Adrenal gland (tissue), 5 donors: ENCODE results near the gene ASTN2.

Experiments used
- CTCF ChIP-seq, 6 experiments: fragments of 450-650 bp in 4 of 6; fragments of 200-600 bp in 2 of 6; sonication (generic) in 1 of 6; IDR thresholded peaks; 1 replicate in 5 of 6; 2 replicates in 1 of 6; pipeline versions ENCODE4 v1.5.1 to v1.8.0; 2016 to 2021; ENCODE audit warnings: antibody characterized with exemption in 6 of 6, mild to moderate bottlenecking in 2 of 6, moderate library complexity in 1 of 6
- POLR2A ChIP-seq, 2 donors: fragments of 450-650 bp; IDR thresholded peaks; one replicate each; pipeline ENCODE4 v1.6.1; 2017; ENCODE audit warnings: antibody characterized with exemption in 2 of 2, mild to moderate bottlenecking in 2 of 2, moderate library complexity in 1 of 2
- donor health status: DM: no; HTN: no; CAD: no.

GRCh38 chr9:117182046-117182445, 232.8 kb downstream of the ASTN2 start:
- TF ChIP-seq POLR2A (IDR thresholded peaks at IDR 0.05) (no peak), CTCF (IDR thresholded peaks at IDR 0.05) (no peak)
